HFF-Myc (cell line): ENCODE measurements around the gene ADH7.
A peak's percentile ranks its signal among the peaks of the same experiment; 100 is the strongest.
"Not testable (repeated sequence)": the region's sequence is repeated elsewhere in the genome, so short reads cannot be mapped to it uniquely, and the experiment has no call there.

Experiments used
- DNase-seq: peaks from one replicate; pipeline ENCODE4 v3.0.0-alpha.2; 2011; ENCODE audit warnings: low read depth; ENCODE audit errors: extremely low read depth
- H3K4me3 ChIP-seq: replicated peaks from 2 replicates; pipeline ENCODE4 v1.5.1; 2011; ENCODE audit warnings: low read depth, mild to moderate bottlenecking, control low read depth, low read length
- TF ChIP-seq, protein P1 (sequence below): IDR thresholded peaks from 2 replicates; pipeline ENCODE4 v1.5.1; 2012; ENCODE audit warnings: mild to moderate bottlenecking, low read depth, low read length, control low read depth; ENCODE audit errors: missing control alignments

ADH7 gene

DNA sequence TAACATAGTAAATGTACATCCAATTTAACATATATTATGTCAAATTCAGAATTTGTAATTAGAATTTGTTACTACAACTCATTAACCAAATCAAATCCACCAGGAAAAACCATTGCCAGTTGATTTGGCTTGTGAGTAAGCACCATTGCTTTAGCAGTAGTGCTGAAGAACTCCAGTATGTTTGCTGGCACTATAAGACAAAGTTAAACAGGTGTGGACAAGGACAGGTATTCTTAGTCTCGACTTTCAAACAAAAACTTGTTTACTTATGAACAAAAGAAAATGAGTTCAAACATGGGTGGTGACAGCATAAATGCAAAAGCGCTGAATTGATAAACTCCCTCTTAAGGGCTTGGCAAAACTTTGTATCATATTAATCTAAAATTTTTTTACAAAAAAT is 1.3 kb upstream of the ADH7 start:
- no peak for DNase-seq
- TF ChIP-seq, protein P1, sequence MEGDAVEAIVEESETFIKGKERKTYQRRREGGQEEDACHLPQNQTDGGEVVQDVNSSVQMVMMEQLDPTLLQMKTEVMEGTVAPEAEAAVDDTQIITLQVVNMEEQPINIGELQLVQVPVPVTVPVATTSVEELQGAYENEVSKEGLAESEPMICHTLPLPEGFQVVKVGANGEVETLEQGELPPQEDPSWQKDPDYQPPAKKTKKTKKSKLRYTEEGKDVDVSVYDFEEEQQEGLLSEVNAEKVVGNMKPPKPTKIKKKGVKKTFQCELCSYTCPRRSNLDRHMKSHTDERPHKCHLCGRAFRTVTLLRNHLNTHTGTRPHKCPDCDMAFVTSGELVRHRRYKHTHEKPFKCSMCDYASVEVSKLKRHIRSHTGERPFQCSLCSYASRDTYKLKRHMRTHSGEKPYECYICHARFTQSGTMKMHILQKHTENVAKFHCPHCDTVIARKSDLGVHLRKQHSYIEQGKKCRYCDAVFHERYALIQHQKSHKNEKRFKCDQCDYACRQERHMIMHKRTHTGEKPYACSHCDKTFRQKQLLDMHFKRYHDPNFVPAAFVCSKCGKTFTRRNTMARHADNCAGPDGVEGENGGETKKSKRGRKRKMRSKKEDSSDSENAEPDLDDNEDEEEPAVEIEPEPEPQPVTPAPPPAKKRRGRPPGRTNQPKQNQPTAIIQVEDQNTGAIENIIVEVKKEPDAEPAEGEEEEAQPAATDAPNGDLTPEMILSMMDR, result no peak
- no peak overlapping the region for H3K4me3 ChIP-seq

DNA sequence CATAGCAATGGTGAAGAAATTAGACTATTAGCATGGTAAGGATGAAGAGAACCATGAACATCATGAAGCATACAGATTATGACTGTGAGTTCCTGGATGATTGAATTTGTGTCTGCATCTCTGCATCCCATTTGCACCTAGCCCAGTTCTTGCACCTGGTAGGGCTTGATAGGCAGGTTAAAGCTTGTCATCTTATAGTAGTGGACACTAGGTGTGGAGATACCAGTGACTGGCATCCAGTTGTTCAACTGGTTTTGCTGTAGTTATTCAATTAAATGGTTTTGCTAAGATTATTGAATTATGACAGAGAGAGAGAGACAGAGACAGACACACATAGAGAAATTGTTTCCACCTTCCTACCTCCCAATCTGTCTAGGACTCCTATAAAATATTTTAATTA is 5.0 kb downstream of the ADH7 start:
- no peak overlapping the region for H3K4me3 ChIP-seq
- DNase-seq, result no peak

DNA sequence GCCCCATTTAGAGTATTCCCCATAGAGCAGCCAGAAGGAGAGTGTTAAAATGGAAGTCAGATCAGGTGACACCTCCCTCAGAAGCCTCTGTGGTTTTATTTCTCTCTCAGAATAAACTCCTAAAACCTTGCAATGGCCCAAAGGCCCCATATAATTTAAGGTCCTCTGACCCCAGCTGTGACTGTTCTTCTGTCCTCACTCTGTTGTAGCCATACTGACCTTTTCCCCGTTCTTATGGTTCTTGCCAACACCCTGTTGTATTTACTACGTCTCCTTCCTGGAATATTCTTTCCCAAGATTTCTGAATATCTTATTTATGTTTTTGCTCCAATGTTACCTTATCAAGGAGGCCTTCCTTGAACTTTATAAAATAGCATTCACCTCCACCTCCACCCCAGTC is 18.0 kb downstream of the ADH7 start:
- no peak for DNase-seq
- no peak overlapping the region for H3K4me3 ChIP-seq
- TF ChIP-seq, protein P1, result no peak

More for the DNA sequence above, 5.0 kb downstream of the ADH7 start:
- TF ChIP-seq, protein P1, result no peak

DNA sequence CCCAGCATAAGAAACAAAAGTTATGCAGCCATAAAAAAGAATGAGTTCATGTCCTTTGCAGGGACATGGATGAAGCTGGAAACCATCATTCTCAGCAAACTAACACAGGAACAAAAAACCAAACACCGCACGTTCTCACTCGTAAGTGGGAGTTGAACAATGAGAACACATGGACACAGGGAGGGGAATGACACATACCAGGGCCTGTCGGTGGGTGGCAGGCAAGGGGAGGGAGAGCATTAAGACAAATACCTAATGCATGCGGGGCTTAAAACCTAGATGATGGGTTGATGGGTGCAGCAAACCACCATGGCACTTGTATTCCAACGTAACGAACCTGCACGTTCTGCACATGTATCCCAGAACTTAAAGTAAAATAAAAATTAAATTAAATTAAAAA is 19.4 kb downstream of the ADH7 start:
- not testable (repeated sequence) for DNase-seq, H3K4me3 ChIP-seq
- TF ChIP-seq, protein P1, result peak; percentile 26

DNA sequence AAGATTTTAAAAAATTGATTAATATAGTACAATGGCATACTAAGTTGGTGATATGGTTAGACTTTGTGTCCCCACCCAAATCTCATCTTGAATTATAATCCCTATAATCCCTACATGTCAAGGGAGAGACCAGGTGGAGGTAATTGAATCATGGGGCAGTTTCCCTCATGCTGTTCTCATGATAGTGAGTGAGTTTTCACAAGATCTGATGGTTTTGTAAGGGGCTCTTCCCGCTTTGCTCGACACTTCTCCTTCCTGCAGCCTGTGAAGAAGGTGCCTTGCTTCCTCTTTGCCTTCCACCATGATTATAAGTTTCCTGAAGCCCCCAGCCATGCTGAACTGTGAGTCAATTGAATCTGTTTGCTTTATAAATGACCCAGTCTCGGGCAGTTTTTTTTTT is 20.2 kb downstream of the ADH7 start:
- not testable (repeated sequence) for H3K4me3 ChIP-seq, DNase-seq

DNA sequence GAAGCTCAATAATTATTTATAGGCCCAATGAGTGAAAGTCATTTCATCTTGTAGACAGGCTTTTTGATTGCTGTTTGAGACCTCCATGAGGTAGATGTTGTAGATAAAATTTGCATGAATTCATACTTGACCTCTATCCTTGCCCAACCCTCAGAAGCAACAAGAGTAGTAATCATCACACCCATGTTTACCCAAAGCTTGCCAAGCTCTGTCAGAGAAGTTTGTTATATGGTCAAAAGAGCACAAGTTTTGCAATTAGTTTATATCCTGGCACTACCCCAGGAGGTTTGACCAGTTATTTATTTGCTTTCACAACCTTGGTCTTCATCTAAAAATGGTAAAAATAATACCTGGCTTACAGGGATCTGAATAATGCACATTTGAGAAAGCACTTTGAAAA is 20.7 kb downstream of the ADH7 start:
- no peak for DNase-seq
- TF ChIP-seq, protein P1, result no peak
- H3K4me3 ChIP-seq, result no peak overlapping the region

DNA sequence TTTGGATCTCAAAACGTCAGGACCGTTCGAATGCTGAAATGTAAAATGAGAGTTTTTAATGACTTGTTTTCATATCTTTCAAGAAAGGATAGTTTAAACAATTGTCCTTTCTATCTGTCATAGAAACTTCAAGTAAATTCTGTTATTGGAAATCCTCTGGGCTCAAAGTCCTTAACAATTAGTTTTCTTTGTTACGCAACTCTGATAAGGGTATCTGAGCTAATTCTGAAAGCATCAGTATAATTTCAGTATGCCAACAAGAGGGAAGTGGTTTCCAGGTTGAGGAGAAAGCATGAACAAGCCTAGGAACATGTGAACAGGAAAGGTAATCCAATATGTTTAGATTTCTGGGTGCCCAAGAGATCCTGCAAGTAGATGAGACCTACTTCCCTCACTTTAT is 22.0 kb downstream of the ADH7 start:
- DNase-seq, result no peak
- H3K4me3 ChIP-seq, result no peak overlapping the region
- TF ChIP-seq, protein P1, result no peak
